Caki2 (cell line): ENCODE results near the gene PPIA. TPM values are rescaled to one million over a fixed set of nuclear protein-coding genes. Genes with fewer than 3 reads are reported as not detected.
A peak's percentile ranks its signal among the peaks of the same experiment; 100 is the strongest.
"Not testable (repeated sequence)": the region's sequence is repeated elsewhere in the genome, so short reads cannot be mapped to it uniquely, and the experiment has no call there.

Experiments
- DNase-seq: peaks from one replicate; pipeline ENCODE4 v3.0.0-alpha.2; 2015; ENCODE audit warnings: low read depth
- in situ Hi-C: cut with HindIII; loops from 2 replicates; pipeline ENCODE4 v1.10.0; 2016; ENCODE audit warnings: low sequenced_read_pairs, low pct_unique_long_range_greater_than_20kb, mixed read lengths
- total RNA-seq: library from RNA; depleted of rRNA; stranded (reverse); fragments of >200 nt; shearing (Covaris generic); gene quantifications from 2 replicates; pipeline ENCODE4 v1.2.3, GENCODE V29; 2014; ENCODE audit warnings: low replicate concordance

PPIA gene
- total RNA-seq, 1 experiment from 2014 or later = 5,475 TPM

GRCh38 chr7:44776211-44776610 lies 20.3 kb upstream of the PPIA start:
- no peak for DNase-seq
- in situ Hi-C loops = no loop called here

- no peak for DNase-seq
- in situ Hi-C loops = no loop called here
These were observed 14.0 kb upstream of the PPIA start for GRCh38 chr7:44782460-44782859.

- in situ Hi-C loops = no loop called here
- no peak for DNase-seq
These were observed 13.1 kb upstream of the PPIA start for GRCh38 chr7:44783407-44783806.

GRCh38 chr7:44784364-44784763 lies 12.1 kb upstream of the PPIA start:
- no peak for DNase-seq
- in situ Hi-C loops = no loop called here

- in situ Hi-C loops, DNase-seq: not testable (repeated sequence)
These were observed 11.3 kb upstream of the PPIA start for GRCh38 chr7:44785218-44785617.

- in situ Hi-C loops = no loop called here
- no peak for DNase-seq
These were observed 9.4 kb upstream of the PPIA start for GRCh38 chr7:44787041-44787440.

GRCh38 chr7:44787762-44788161 lies 8.7 kb upstream of the PPIA start:
- in situ Hi-C loops = no loop called here
- no peak for DNase-seq

GRCh38 chr7:44789990-44790389 lies 6.5 kb upstream of the PPIA start:
- no peak for DNase-seq
- in situ Hi-C loops = no loop called here

- in situ Hi-C loops = no loop called here
- peak; percentile 26 for DNase-seq
These were observed 4.9 kb upstream of the PPIA start for GRCh38 chr7:44791278-44792219.

- in situ Hi-C loops = no loop called here
- DNase-seq = peak; percentile 25
These were observed 2.6 kb upstream of the PPIA start for GRCh38 chr7:44793919-44794318.

- in situ Hi-C loops = no loop called here
- no peak for DNase-seq
These were observed 2.1 kb upstream of the PPIA start for GRCh38 chr7:44794331-44794730.

GRCh38 chr7:44796034-44796503 lies 412 bp upstream of the PPIA start:
- peak; percentile 83 for DNase-seq
- in situ Hi-C loops = no loop called here

- in situ Hi-C loops = no loop called here
- DNase-seq = peak; percentile 86
These were observed 1.1 kb downstream of the PPIA start for GRCh38 chr7:44797329-44798258.

GRCh38 chr7:44798649-44799305 lies 2.3 kb downstream of the PPIA start:
- no peak for DNase-seq

GRCh38 chr7:44799939-44800338 lies 3.5 kb downstream of the PPIA start:
- in situ Hi-C loops = no loop called here

More at GRCh38 chr7:44798649-44799305, 2.3 kb downstream of the PPIA start:
- in situ Hi-C loops = no loop called here

GRCh38 chr7:44801890-44802289 lies 5.4 kb downstream of the PPIA start:
- in situ Hi-C loops = no loop called here
- DNase-seq = no peak

More at GRCh38 chr7:44799939-44800338, 3.5 kb downstream of the PPIA start:
- no peak for DNase-seq

GRCh38 chr7:44802418-44803025 lies 6.0 kb downstream of the PPIA start:
- no peak for DNase-seq

More at GRCh38 chr7:44802418-44803025, 6.0 kb downstream of the PPIA start:
- in situ Hi-C loops = no loop called here
